ENCODE data around the gene DCAF5.

DNA sequence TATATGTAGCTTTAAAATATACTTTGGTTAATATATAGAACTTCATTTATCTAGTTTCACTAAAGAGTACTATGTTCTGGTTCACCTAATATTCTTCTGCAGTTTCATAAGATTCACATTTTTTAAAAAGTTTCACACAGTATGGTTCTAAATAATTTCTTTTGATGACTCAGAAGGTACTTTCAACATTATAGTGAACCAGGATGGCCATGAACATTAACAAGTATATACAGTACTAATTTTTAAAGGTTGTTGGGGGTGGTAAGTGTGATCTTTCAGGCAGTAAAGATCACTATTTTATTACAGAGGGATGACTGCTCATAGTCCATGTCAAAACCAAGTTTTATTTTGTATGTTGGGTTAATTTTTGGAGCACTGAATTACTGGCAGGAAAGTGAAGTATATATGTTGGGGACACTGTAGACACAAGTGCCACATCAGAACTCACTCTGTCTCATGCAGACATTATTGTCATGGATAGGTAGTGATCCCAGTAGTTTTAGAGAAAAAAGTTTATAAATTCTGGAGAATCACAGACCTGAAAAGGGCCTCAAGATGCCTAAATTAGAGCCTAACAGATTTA lies 60.0 kb downstream of the DCAF5 start:
- TF ChIP-seq CTCF (IDR thresholded peaks at IDR 0.05): no peak
- TF ChIP-seq POLR2A (IDR thresholded peaks at IDR 0.05): no peak
- no peak for TF ChIP-seq POLR2AphosphoS5 (IDR thresholded peaks at IDR 0.05; ENCODE audit: insufficient read depth in 1 of 2, low read depth in 1 of 2)

Measured in vagina (tissue), 2 donors.